Activated T-helper 2 cell treated with anti-CD3 and anti-CD28 coated beads, Interferon-gamma antibody, Interleukin-2, Interleukin-4, amounts not matched to agents 10 μg/mL and 5 μg/mL and 100 μg/mL, durations not matched to agents 14 hours and 24 hours and 36 hours (primary cell): Measurements from ENCODE around the gene DNAI1. TPM values are rescaled to one million over a fixed set of nuclear protein-coding genes. Genes with fewer than 3 reads are reported as not detected.
"Not testable (repeated sequence)": the region's sequence is repeated elsewhere in the genome, so short reads cannot be mapped to it uniquely, and the experiment has no call there.

Experiments used
- DNase-seq: peaks from one replicate; pipeline ENCODE4 v3.0.0; 2021; ENCODE audit warnings: low spot score
- H3K27ac Mint-ChIP-seq: one replicate; pipeline ENCODE4 v1.8.0; 2021; ENCODE audit warnings: mixed read lengths
- H3K27me3 Mint-ChIP-seq: one replicate; pipeline ENCODE4 v1.8.0; 2021; ENCODE audit warnings: low read depth, mixed read lengths
- H3K36me3 Mint-ChIP-seq: one replicate; pipeline ENCODE4 v1.8.0; 2021; ENCODE audit warnings: low read depth, mixed read lengths
- H3K4me1 Mint-ChIP-seq: one replicate; pipeline ENCODE4 v1.8.0; 2021; ENCODE audit warnings: low read depth, mixed read lengths
- H3K4me3 Mint-ChIP-seq: one replicate; pipeline ENCODE4 v1.8.0; 2021; ENCODE audit warnings: low read depth, mild to moderate bottlenecking, moderate library complexity, mixed read lengths
- H3K9me3 Mint-ChIP-seq: one replicate; pipeline ENCODE4 v1.8.0; 2021; ENCODE audit warnings: mixed read lengths
- intact Hi-C: fragments of 100-400 bp; cut with micrococcal nuclease; formaldehyde crosslinking; loops from one replicate; pipeline ENCODE4 v1.15.1; 2023
- total RNA-seq: library from RNA; stranded (reverse); gene quantifications from 2 replicates; pipeline ENCODE4 v1.2.3, GENCODE V29; 2022

DNAI1 gene
- total RNA-seq, 1 donor from 2014 or later = not detected

GRCh38 chr9:34520505-34521385, 62.1 kb downstream of the DNAI1 start:
- no peak for DNase-seq
- Mint-ChIP-seq H3K4me1 (peaks cover 17% of the 10 kb centered on the region), H3K27ac (no peak overlapping the region), H3K4me3 (no peak overlapping the region), H3K9me3 (no peaks in the 10 kb centered on the region), H3K27me3 (peaks cover 38% of the 10 kb centered on the region), H3K36me3 (no peaks in the 10 kb centered on the region)
- intact Hi-C loops = no loop called here

- intact Hi-C loops = no loop called here
- no peak overlapping the region for H3K4me3 Mint-ChIP-seq
- no peaks in the 10 kb centered on the region for H3K36me3 Mint-ChIP-seq
- H3K27me3 Mint-ChIP-seq = peaks cover 42% of the 10 kb centered on the region
- no peak overlapping the region for H3K27ac Mint-ChIP-seq
- H3K4me1 Mint-ChIP-seq = peaks cover 17% of the 10 kb centered on the region
- no peaks in the 10 kb centered on the region for H3K9me3 Mint-ChIP-seq
- DNase-seq = no peak
These were observed 62.9 kb downstream of the DNAI1 start for GRCh38 chr9:34521406-34522045.

GRCh38 chr9:34522091-34522887, 63.7 kb downstream of the DNAI1 start:
- peak overlapping the region; percentile 60 for H3K4me3 Mint-ChIP-seq
- intact Hi-C loops = no loop called here
- peaks cover 17% of the 10 kb centered on the region for H3K4me1 Mint-ChIP-seq
- H3K27ac Mint-ChIP-seq = no peak overlapping the region
- no peak for DNase-seq
- H3K9me3 Mint-ChIP-seq = no peaks in the 10 kb centered on the region
- H3K27me3 Mint-ChIP-seq = peaks cover 44% of the 10 kb centered on the region
- no peaks in the 10 kb centered on the region for H3K36me3 Mint-ChIP-seq

DNA sequence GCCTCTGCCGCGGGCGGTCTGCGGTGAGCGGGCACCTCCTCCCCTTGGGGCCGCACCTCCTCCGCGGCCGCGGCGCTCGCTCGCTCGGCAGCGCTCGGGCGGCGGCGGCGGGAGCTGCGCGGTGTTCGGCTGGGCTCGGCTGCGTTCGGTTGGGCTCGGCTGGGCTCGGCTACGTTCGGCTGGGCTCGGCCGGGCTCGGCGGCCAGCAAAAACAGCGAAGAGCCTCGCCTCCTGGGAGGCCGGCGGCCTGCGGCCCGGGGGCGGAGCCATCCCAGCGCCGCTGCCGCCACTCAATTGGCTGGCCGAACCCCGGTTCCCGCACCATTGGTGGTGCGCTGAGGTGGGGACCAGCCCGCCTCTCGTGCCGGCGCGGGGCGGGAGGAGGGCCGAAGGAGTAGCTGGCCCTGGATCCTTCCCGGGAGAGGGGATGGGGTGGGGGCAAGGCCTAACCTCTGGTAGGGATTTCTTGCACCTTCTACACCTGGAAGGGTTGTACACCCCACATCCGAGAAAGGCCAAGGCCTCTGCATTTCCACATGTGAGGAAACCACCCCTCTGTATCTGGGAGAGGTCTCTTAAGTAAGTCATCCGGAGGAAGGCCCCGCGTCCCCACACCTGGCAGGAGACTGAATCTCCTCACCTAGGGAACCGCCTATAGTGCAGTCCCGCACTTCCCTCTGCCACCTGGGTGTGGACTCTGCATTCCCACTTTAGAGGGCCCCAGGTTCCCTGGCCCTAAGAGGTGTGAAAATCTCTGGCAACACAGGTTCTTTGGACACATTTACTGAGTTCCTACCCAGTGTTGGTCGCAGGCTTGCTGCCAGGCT, 64.6 kb downstream of the DNAI1 start, which contains the start of gene ENHO:
Gene ENHO (minus strand): TSS at position 20 of the 827 bp plus-strand sequence. CDS start 1,295 bp downstream, outside the sequence.
- DNase-seq = peak; percentile 92
- Mint-ChIP-seq H3K36me3 (no peaks in the 10 kb centered on the region), H3K4me1 (peaks cover 17% of the 10 kb centered on the region), H3K27me3 (peaks cover 47% of the 10 kb centered on the region), H3K4me3 (peak within 1 kb of the TSS; percentile 60), H3K9me3 (no peaks in the 10 kb centered on the region), H3K27ac (no peak within 1 kb of the TSS)
- intact Hi-C loops = no loop called here

DNA sequence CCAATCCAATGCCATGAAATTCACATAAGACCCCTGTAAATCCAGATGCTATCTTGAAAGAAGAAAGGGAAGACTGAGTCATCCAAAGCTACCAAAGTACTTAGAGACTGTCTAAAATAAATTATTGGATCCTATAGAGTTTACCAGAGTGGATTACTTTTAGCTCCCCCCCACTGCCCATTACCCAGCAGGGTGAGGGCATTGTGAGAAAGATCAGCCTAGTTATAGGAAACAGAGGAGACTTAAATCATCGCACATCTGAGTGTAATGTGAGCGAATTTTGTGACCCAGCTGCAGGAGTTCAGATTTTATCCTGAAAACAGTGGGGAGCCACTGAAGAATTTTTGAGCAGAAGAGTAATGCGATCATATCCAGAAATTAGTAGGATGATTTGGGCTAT, 65.7 kb downstream of the DNAI1 start:
- DNase-seq = no peak
- Mint-ChIP-seq H3K4me3 (no peak overlapping the region), H3K27me3 (peaks cover 49% of the 10 kb centered on the region), H3K9me3 (no peaks in the 10 kb centered on the region), H3K4me1 (peaks cover 17% of the 10 kb centered on the region), H3K36me3 (no peaks in the 10 kb centered on the region), H3K27ac (no peak overlapping the region)
- intact Hi-C loops = loop anchor here (2.0 kb wide), 1 partner anchor 62 kb away; no protein-coding TSS in a partner anchor

DNA sequence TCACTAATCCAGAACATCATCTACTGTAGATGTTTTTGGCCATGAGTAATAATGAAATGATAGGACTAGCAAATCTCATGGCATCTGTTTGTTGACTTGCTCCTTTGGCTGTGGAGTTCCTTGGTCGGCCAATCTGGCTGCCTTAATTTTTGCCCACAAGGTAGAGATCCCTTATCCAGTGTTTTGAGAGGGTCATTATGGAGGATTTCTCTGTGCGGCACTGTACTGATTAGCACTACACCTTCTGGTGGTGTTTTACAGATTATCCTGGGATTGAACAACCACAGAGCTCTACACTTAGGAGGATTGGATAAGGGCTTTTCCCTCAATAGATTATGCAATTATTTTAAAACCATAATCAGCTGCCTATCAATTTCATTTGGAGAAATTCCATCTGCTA, 67.4 kb downstream of the DNAI1 start:
- H3K27ac Mint-ChIP-seq = no peak overlapping the region
- intact Hi-C loops = no loop called here
- peaks cover 17% of the 10 kb centered on the region for H3K4me1 Mint-ChIP-seq
- H3K27me3 Mint-ChIP-seq = peaks cover 55% of the 10 kb centered on the region
- H3K36me3 Mint-ChIP-seq = no peaks in the 10 kb centered on the region
- no peak overlapping the region for H3K4me3 Mint-ChIP-seq
- no peak for DNase-seq
- no peaks in the 10 kb centered on the region for H3K9me3 Mint-ChIP-seq

DNA sequence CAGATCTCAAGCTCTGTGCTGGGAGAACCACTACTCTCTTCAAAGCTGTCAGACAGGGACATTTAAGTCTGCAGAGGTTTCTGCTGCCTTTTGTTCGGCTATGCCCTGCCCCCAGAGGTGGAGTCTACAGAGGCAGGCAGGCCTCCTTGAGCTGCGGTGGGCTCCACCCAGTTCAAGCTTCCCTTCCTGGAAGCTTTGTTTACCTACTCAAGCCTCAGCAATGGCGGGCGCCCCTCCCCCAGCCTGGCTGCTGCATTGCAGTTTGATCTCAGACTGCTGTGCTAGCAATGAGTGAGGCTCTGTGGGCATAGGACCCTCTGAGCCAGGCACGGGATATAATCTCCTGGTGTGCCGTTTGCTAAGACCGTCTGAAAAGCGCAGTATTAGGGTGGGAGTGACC, 73.4 kb downstream of the DNAI1 start:
- H3K4me3 Mint-ChIP-seq, H3K36me3 Mint-ChIP-seq, H3K27ac Mint-ChIP-seq, H3K9me3 Mint-ChIP-seq, intact Hi-C loops, DNase-seq, H3K4me1 Mint-ChIP-seq: not testable (repeated sequence)
- H3K27me3 Mint-ChIP-seq = peaks cover 42% of the 10 kb centered on the region

GRCh38 chr9:34536685-34537084, 78.1 kb downstream of the DNAI1 start:
- no peak overlapping the region for H3K4me3 Mint-ChIP-seq
- peaks cover 11% of the 10 kb centered on the region for H3K27me3 Mint-ChIP-seq
- H3K4me1 Mint-ChIP-seq = no peaks in the 10 kb centered on the region
- intact Hi-C loops = no loop called here
- H3K36me3 Mint-ChIP-seq = no peaks in the 10 kb centered on the region
- no peak overlapping the region for H3K27ac Mint-ChIP-seq
- no peaks in the 10 kb centered on the region for H3K9me3 Mint-ChIP-seq
- no peak for DNase-seq

- intact Hi-C loops = no loop called here
- Mint-ChIP-seq H3K36me3 (no peaks in the 10 kb centered on the region), H3K4me1 (no peaks in the 10 kb centered on the region), H3K27me3 (peaks cover 13% of the 10 kb centered on the region), H3K4me3 (no peak overlapping the region), H3K9me3 (no peaks in the 10 kb centered on the region), H3K27ac (no peak overlapping the region)
- no peak for DNase-seq
These were observed 82.2 kb downstream of the DNAI1 start for GRCh38 chr9:34540827-34541226.

- Mint-ChIP-seq H3K4me3 (no peak overlapping the region), H3K36me3 (no peaks in the 10 kb centered on the region), H3K27ac (no peak overlapping the region), H3K27me3 (peaks cover 12% of the 10 kb centered on the region), H3K9me3 (no peaks in the 10 kb centered on the region), H3K4me1 (no peaks in the 10 kb centered on the region)
- no peak for DNase-seq
- intact Hi-C loops = no loop called here
These were observed 82.9 kb downstream of the DNAI1 start for GRCh38 chr9:34541540-34541939.

DNA sequence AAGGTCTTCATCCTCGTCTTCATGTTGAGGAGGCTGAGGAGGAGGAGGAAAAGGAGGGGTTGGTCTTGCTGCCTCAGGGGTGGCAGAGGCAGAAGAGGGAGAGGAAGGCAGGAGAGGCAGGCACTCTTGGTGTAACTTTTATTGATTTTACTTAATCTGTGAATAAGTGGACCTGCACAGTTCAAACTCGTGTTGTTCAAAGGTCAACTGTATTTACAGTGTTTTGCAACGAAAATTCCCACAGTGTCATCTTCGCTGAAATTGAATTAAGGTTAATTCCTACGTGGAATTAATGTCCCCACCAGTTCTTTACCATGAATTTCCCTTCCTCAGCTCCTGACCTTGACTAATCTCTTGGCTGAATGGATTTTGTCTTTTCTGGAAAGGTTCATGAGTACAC, 85.4 kb downstream of the DNAI1 start:
- H3K27ac Mint-ChIP-seq = no peak overlapping the region
- H3K27me3 Mint-ChIP-seq = peaks cover 13% of the 10 kb centered on the region
- H3K4me1 Mint-ChIP-seq = no peaks in the 10 kb centered on the region
- H3K9me3 Mint-ChIP-seq = no peaks in the 10 kb centered on the region
- intact Hi-C loops = no loop called here
- H3K4me3 Mint-ChIP-seq = no peak overlapping the region
- H3K36me3 Mint-ChIP-seq = no peaks in the 10 kb centered on the region
- DNase-seq = no peak

DNA sequence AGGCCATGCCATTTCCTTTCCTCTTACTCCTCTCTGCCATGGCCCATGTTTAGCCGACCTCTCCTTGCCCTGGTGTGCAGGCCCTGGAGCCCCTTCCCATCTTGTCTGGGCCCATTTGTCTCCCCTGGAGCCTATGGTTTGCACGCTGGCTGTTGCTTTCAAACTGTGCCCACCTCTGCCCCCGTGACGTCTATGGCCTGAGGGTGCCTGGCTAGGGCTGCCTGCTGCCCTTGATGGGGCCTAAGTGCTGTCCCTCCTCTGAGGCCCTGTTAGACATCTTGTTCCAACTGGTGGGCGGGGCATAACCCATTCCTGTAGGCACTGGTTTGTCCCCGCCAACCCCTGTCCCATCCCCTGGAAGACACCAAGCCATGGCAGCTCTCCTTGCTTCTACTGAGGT, 86.9 kb downstream of the DNAI1 start:
- DNase-seq = no peak
- Mint-ChIP-seq H3K27ac (no peak overlapping the region), H3K27me3 (peaks cover 13% of the 10 kb centered on the region), H3K36me3 (no peaks in the 10 kb centered on the region), H3K4me3 (no peak overlapping the region), H3K9me3 (no peaks in the 10 kb centered on the region), H3K4me1 (no peaks in the 10 kb centered on the region)
- intact Hi-C loops = no loop called here
